Endothelial cell (in vitro differentiated cells): ENCODE results near the gene WWP2. TPM values are rescaled to one million over a fixed set of nuclear protein-coding genes. Genes with fewer than 3 reads are reported as not detected.

Source experiments
- DNase-seq: peaks from one replicate; pipeline ENCODE4 v3.0.0; 2021; ENCODE audit warnings: low spot score
- H3K27ac Mint-ChIP-seq: one replicate; pipeline ENCODE4 v1.8.0; 2021; ENCODE audit warnings: mixed read lengths, inconsistent platforms; ENCODE audit not compliant: unreplicated experiment
- H3K27me3 Mint-ChIP-seq: one replicate; pipeline ENCODE4 v1.8.0; 2021; ENCODE audit warnings: mild to moderate bottlenecking, moderate library complexity, mixed read lengths, inconsistent platforms; ENCODE audit not compliant: unreplicated experiment
- H3K36me3 Mint-ChIP-seq: one replicate; pipeline ENCODE4 v1.8.0; 2021; ENCODE audit warnings: mild to moderate bottlenecking, low read depth, mixed read lengths, inconsistent platforms; ENCODE audit not compliant: unreplicated experiment
- H3K4me1 Mint-ChIP-seq: one replicate; pipeline ENCODE4 v1.8.0; 2021; ENCODE audit warnings: mild to moderate bottlenecking, mixed read lengths, inconsistent platforms; ENCODE audit not compliant: unreplicated experiment
- H3K4me3 Mint-ChIP-seq: one replicate; pipeline ENCODE4 v1.8.0; 2021; ENCODE audit warnings: mild to moderate bottlenecking, mixed read lengths, inconsistent platforms; ENCODE audit not compliant: unreplicated experiment
- H3K9me3 Mint-ChIP-seq: one replicate; pipeline ENCODE4 v1.8.0; 2021; ENCODE audit warnings: mixed read lengths, inconsistent platforms; ENCODE audit not compliant: unreplicated experiment
- CTCF ChIP-seq: fragments of 200-600 bp; sonication (generic); IDR thresholded peaks from one replicate; pipeline ENCODE4 v1.5.0; 2021; ENCODE audit warnings: antibody characterized with exemption; ENCODE audit not compliant: unreplicated experiment
- total RNA-seq: library from RNA; stranded (reverse); fragmentation: NEBNext Ultra II Directional; extraction: Animal tissue kit (Norgen Biotek cat#: 25700); gene quantifications from one replicate; pipeline ENCODE4 v1.2.1, GENCODE V29; 2021; ENCODE audit not compliant: unreplicated experiment

Gene WWP2
- total RNA-seq, 1 donor from 2014 or later, result 35.3 TPM

- Mint-ChIP-seq H3K27me3 (peaks cover 9% of the 10 kb centered on the region), H3K4me1 (no peaks in the 10 kb centered on the region), H3K9me3 (no peaks in the 10 kb centered on the region), H3K36me3 (peaks cover 29% of the 10 kb centered on the region), H3K27ac (no peak overlapping the region), H3K4me3 (no peak overlapping the region)
- no peak for TF ChIP-seq CTCF
- DNase-seq, result no peak
These were observed 174.1 kb downstream of the WWP2 start for GRCh38 chr16:69936252-69936651.

- no peak for DNase-seq
- Mint-ChIP-seq H3K9me3 (no peaks in the 10 kb centered on the region), H3K27ac (no peak overlapping the region), H3K4me1 (no peaks in the 10 kb centered on the region), H3K4me3 (no peak overlapping the region), H3K36me3 (peaks cover 29% of the 10 kb centered on the region), H3K27me3 (peaks cover 7% of the 10 kb centered on the region)
- TF ChIP-seq CTCF, result no peak
These were observed 174.6 kb downstream of the WWP2 start for GRCh38 chr16:69936751-69937211.

- H3K9me3 Mint-ChIP-seq, result no peaks in the 10 kb centered on the region
- no peak for DNase-seq
These were observed 175.4 kb downstream of the WWP2 start for GRCh38 chr16:69937465-69937951.

GRCh38 chr16:69938981-69939820 is 177.1 kb downstream of the WWP2 start:
- Mint-ChIP-seq H3K4me3 (no peak overlapping the region), H3K4me1 (no peaks in the 10 kb centered on the region), H3K27ac (no peak overlapping the region), H3K9me3 (no peaks in the 10 kb centered on the region), H3K27me3 (peaks cover 5% of the 10 kb centered on the region), H3K36me3 (peaks cover 27% of the 10 kb centered on the region)
- DNase-seq, result no peak
- TF ChIP-seq CTCF, result no peak

More at GRCh38 chr16:69937465-69937951, 175.4 kb downstream of the WWP2 start:
- TF ChIP-seq CTCF, result no peak
- Mint-ChIP-seq H3K27ac (no peak overlapping the region), H3K36me3 (peaks cover 29% of the 10 kb centered on the region), H3K4me1 (no peaks in the 10 kb centered on the region), H3K27me3 (peaks cover 7% of the 10 kb centered on the region), H3K4me3 (no peak overlapping the region)
